K562 (cell line): ENCODE measurements around the gene ATCAY. TPM values are rescaled to one million over a fixed set of nuclear protein-coding genes. Genes with fewer than 3 reads are reported as not detected.

Experiments
- ESRRA ChIP-seq: fragments of 450-650 bp; IDR thresholded peaks from 2 replicates; pipeline ENCODE4 v1.6.1; 2014; ENCODE audit warnings: low read depth, mild to moderate bottlenecking, moderate library complexity, borderline replicate concordance
- GABPA ChIP-seq: fragments of 200-800 bp; sonication (Bioruptor generic); conservative IDR thresholded peaks from 2 replicates; pipeline ENCODE4 v1.6.1; 2016; ENCODE audit warnings: low read depth, missing genetic modification characterization, missing compliant biosample characterization
- IFI16 ChIP-seq: fragments of 250-450 bp; sonication (Bioruptor Pico); IDR thresholded peaks from 2 replicates; pipeline ENCODE4 v2.1.2; 2022; ENCODE audit warnings: mild to moderate bottlenecking, inconsistent platforms
- MBD2 ChIP-seq: sonication (generic); IDR thresholded peaks from 2 replicates; pipeline ENCODE4 v1.6.1; 2016; ENCODE audit warnings: low read depth, borderline replicate concordance
- MTA3 ChIP-seq: fragments of 450-650 bp; formaldehyde crosslinking; IDR thresholded peaks from 2 replicates; pipeline ENCODE4 v1.6.1; 2017; ENCODE audit warnings: mild to moderate bottlenecking, borderline replicate concordance
- SREBF1 ChIP-seq: fragments of 150-350 bp; IDR thresholded peaks from 2 replicates; pipeline ENCODE4 v1.6.1; 2014; ENCODE audit warnings: antibody characterized with exemption, low read depth, low read length, borderline replicate concordance
- STAG1 ChIP-seq: sonication (generic); formaldehyde crosslinking; IDR thresholded peaks from 2 replicates; pipeline ENCODE4 v1.5.0; 2020; ENCODE audit warnings: missing genetic modification reagents, borderline replicate concordance
- XRCC4 ChIP-seq: IDR thresholded peaks from one replicate; pipeline ENCODE4 v1.6.1; 2011; ENCODE audit not compliant: insufficient read depth, insufficient read length; ENCODE audit errors: extremely low read depth
- ZEB2 ChIP-seq: fragments of 450-650 bp; IDR thresholded peaks from 2 replicates; pipeline ENCODE4 v1.6.1; 2016
- ZFP36 ChIP-seq: fragments of 150-350 bp; IDR thresholded peaks from 2 replicates; pipeline ENCODE4 v1.6.1; 2018; ENCODE audit warnings: low read length, low read depth; ENCODE audit not compliant: partially characterized antibody
- ZNF143 ChIP-seq: sonication (generic); formaldehyde crosslinking; IDR thresholded peaks from 2 replicates; pipeline ENCODE4 v1.9.0; 2022; ENCODE audit warnings: mild to moderate bottlenecking, missing genetic modification reagents
- polyA plus RNA-seq, 8 experiments: library from polyadenylated mRNA; depleted of rRNA in 4 of 8; stranded (reverse) in 5 of 8; unstranded in 3 of 8; fragments of >200 nt; fragmentation: Nextera tagmentation in 2 of 8; fragmentation: Illumina TruSeq in 1 of 8; extraction: Ambion mirVana in 2 of 8; extraction: Trizol in 1 of 8; gene quantifications; 2 replicates each; pipeline versions ENCODE4 v1.2.1 to v1.2.3, GENCODE V29; 2011 to 2014; ENCODE audit warnings: inconsistent platforms in 1 of 8, missing spikeins in 1 of 8
- total RNA-seq, 7 experiments: library from RNA; depleted of rRNA in 6 of 7; stranded (reverse); fragments of >200 nt in 6 of 7; fragmentation: Illumina TruSeq in 2 of 7; extraction: Trizol in 2 of 7; gene quantifications; 2 replicates each; pipeline versions ENCODE4 v1.2.1 to v1.2.3, GENCODE V29; 2011 to 2021; ENCODE audit warnings: low replicate concordance in 1 of 7
- TF ChIP-seq, protein P1 (sequence below), 2 experiments: fragments of 450-650 bp; IDR thresholded peaks; 2 replicates each; pipeline ENCODE4 v1.6.1; 2018; ENCODE audit warnings: mild to moderate bottlenecking in 2 of 2, low read depth in 1 of 2; ENCODE audit not compliant: partially characterized antibody in 2 of 2
- TF ChIP-seq, protein P2 (sequence below), 2 experiments: fragments of 450-650 bp in 1 of 2; sonication (generic) in 1 of 2; formaldehyde crosslinking in 1 of 2; IDR thresholded peaks; 2 replicates each; pipeline versions ENCODE4 v1.7.1 to v1.9.0; 2016 to 2022; ENCODE audit warnings: inconsistent platforms in 1 of 2, mild to moderate bottlenecking in 1 of 2, missing genetic modification reagents in 1 of 2

The ATCAY gene
- total and polyA plus RNA-seq, 9 of the 15 experiments (the other 6 are each of a cell fraction or from before 2014, with no cell fraction given) = not detected

DNA sequence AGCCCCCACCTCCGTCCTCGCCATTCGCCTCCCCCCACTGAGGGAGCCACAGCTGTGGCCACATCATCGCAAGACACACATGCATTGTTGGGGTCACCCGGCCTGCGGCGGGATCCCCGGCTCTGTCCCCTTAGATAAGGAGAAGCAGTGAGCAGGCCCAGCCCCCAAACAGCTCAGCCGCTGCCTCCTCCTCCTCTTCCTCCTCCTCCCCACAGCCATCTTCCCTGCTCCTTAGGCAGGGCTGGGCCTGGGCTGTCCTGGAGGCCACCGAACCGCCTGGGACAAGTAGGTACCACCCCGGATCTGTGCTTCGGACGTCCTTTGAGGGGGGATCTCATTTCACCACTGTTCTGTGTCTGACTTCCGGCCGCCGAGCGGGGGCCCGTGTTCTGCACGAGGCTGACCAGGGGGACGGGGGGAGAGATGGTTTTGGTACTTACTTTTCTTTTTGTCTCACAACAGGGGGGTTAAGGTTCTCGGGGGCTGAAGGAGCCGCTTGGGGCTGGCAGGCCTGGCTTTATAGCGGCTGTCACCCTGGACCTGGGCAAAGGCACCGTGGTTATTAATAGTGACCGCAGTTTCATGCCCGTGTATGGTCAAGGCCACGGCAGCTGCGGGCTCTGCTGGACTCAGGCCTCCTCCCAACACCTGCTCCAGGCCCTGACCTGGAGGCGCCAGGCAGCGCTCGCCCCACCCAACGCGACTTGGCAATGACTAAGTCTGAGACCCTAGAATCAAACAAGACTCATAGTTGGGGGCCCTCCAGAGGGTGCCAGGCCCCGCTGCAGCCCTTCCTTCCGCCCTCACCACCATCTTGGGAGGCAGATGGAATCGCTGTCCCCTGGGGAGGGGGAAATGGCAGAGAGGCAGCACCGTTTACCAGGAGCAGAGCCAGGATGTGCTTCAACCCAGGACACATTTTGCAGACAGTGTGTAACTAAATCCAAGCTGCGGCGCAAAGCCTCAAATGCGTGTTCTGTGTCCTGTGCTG is 70.7 kb downstream of the ATCAY start (continued):
- TF ChIP-seq, protein P1, sequence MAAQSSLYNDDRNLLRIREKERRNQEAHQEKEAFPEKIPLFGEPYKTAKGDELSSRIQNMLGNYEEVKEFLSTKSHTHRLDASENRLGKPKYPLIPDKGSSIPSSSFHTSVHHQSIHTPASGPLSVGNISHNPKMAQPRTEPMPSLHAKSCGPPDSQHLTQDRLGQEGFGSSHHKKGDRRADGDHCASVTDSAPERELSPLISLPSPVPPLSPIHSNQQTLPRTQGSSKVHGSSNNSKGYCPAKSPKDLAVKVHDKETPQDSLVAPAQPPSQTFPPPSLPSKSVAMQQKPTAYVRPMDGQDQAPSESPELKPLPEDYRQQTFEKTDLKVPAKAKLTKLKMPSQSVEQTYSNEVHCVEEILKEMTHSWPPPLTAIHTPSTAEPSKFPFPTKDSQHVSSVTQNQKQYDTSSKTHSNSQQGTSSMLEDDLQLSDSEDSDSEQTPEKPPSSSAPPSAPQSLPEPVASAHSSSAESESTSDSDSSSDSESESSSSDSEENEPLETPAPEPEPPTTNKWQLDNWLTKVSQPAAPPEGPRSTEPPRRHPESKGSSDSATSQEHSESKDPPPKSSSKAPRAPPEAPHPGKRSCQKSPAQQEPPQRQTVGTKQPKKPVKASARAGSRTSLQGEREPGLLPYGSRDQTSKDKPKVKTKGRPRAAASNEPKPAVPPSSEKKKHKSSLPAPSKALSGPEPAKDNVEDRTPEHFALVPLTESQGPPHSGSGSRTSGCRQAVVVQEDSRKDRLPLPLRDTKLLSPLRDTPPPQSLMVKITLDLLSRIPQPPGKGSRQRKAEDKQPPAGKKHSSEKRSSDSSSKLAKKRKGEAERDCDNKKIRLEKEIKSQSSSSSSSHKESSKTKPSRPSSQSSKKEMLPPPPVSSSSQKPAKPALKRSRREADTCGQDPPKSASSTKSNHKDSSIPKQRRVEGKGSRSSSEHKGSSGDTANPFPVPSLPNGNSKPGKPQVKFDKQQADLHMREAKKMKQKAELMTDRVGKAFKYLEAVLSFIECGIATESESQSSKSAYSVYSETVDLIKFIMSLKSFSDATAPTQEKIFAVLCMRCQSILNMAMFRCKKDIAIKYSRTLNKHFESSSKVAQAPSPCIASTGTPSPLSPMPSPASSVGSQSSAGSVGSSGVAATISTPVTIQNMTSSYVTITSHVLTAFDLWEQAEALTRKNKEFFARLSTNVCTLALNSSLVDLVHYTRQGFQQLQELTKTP (IDR thresholded peaks at IDR 0.05; ENCODE audit: low read depth in 1 of 2, partially characterized antibody in 2 of 2) = no peak
- TF ChIP-seq MBD2 (peak; percentile 21), GABPA (peak; percentile 70), SREBF1 (no peak), MTA3 (no peak; the same call in 1 of the 2 replicates), IFI16 (CRISPR knock-in tag) (no peak), XRCC4 (no peak), ZEB2 (no peak), STAG1 (CRISPR knock-in tag) (no peak), ESRRA (no peak), ZNF143 (no peak), ZFP36 (no peak)
- TF ChIP-seq, protein P2, sequence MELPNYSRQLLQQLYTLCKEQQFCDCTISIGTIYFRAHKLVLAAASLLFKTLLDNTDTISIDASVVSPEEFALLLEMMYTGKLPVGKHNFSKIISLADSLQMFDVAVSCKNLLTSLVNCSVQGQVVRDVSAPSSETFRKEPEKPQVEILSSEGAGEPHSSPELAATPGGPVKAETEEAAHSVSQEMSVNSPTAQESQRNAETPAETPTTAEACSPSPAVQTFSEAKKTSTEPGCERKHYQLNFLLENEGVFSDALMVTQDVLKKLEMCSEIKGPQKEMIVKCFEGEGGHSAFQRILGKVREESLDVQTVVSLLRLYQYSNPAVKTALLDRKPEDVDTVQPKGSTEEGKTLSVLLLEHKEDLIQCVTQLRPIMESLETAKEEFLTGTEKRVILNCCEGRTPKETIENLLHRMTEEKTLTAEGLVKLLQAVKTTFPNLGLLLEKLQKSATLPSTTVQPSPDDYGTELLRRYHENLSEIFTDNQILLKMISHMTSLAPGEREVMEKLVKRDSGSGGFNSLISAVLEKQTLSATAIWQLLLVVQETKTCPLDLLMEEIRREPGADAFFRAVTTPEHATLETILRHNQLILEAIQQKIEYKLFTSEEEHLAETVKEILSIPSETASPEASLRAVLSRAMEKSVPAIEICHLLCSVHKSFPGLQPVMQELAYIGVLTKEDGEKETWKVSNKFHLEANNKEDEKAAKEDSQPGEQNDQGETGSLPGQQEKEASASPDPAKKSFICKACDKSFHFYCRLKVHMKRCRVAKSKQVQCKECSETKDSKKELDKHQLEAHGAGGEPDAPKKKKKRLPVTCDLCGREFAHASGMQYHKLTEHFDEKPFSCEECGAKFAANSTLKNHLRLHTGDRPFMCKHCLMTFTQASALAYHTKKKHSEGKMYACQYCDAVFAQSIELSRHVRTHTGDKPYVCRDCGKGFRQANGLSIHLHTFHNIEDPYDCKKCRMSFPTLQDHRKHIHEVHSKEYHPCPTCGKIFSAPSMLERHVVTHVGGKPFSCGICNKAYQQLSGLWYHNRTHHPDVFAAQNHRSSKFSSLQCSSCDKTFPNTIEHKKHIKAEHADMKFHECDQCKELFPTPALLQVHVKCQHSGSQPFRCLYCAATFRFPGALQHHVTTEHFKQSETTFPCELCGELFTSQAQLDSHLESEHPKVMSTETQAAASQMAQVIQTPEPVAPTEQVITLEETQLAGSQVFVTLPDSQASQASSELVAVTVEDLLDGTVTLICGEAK (IDR thresholded peaks at IDR 0.05) = peak; percentile 61
- TF ChIP-seq, protein P2 (CRISPR knock-in tag; IDR thresholded peaks at IDR 0.05) = no peak
